Esophagus muscularis mucosa (tissue), 3 donors: ENCODE results near the gene SH3PXD2A.

Source experiments
- CTCF ChIP-seq, 3 experiments: fragments of 200-600 bp in 2 of 3; fragments of 450-650 bp in 1 of 3; sonication (generic) in 2 of 3; IDR thresholded peaks; one replicate each; pipeline ENCODE4 v1.5.1; 2017 to 2019; ENCODE audit warnings: antibody characterized with exemption in 3 of 3, mild to moderate bottlenecking in 2 of 3, moderate library complexity in 1 of 3
- POLR2A ChIP-seq: fragments of 450-650 bp; IDR thresholded peaks from one replicate; pipeline ENCODE4 v1.6.1; 2017; ENCODE audit warnings: antibody characterized with exemption, moderate library complexity, mild to moderate bottlenecking, low read depth

- TF ChIP-seq CTCF (IDR thresholded peaks at IDR 0.05), result no peak
- TF ChIP-seq POLR2A, result no peak
Observed at GRCh38 chr10:103669944-103670343, 185.4 kb downstream of the SH3PXD2A start.
